Tibial artery (tissue), 4 donors: ENCODE results near the gene ABCB4.

Experiments
- DNase-seq, 2 donors: peaks; one replicate each; pipeline ENCODE4 v3.0.0-alpha.2; 2019
- H3K27ac ChIP-seq, 2 donors: fragments of 200-600 bp; sonication (generic) in 1 of 2; 1 replicate in 1 of 2; 2 replicates in 1 of 2; pipeline ENCODE4 v1.5.1; 2018 to 2019; ENCODE audit warnings: mild to moderate bottlenecking in 1 of 2
- H3K27me3 ChIP-seq, 2 donors: fragments of 200-600 bp; sonication (generic) in 1 of 2; one replicate each; pipeline versions ENCODE4 v1.5.1 to v1.6.0; 2016 to 2019
- H3K36me3 ChIP-seq, 3 donors: fragments of 200-600 bp; sonication (generic) in 2 of 3; one replicate each; pipeline ENCODE4 v1.5.1; 2016 to 2019; ENCODE audit warnings: mild to moderate bottlenecking in 2 of 3
- H3K4me1 ChIP-seq, 4 donors: fragments of 200-600 bp; sonication (generic) in 2 of 4; 1 replicate in 3 of 4; 2 replicates in 1 of 4; pipeline ENCODE4 v1.5.1; 2016 to 2019
- H3K4me3 ChIP-seq, 2 donors: fragments of 200-600 bp; sonication (generic) in 1 of 2; 1 replicate in 1 of 2; 2 replicates in 1 of 2; pipeline ENCODE4 v1.5.1; 2018 to 2019; ENCODE audit warnings: mild to moderate bottlenecking in 2 of 2
- H3K9me3 ChIP-seq, 3 donors: fragments of 200-600 bp; sonication (generic) in 1 of 3; one replicate each; pipeline ENCODE4 v1.5.1; 2016 to 2019
- CTCF ChIP-seq, 2 experiments: fragments of 200-600 bp in 1 of 2; fragments of 450-650 bp in 1 of 2; IDR thresholded peaks; one replicate each; pipeline ENCODE4 v1.5.1; 2017 to 2019; ENCODE audit warnings: antibody characterized with exemption in 2 of 2, mild to moderate bottlenecking in 1 of 2, moderate library complexity in 1 of 2
- intact Hi-C: fragments of 100-400 bp; cut with DNase I; formaldehyde crosslinking; loops from one replicate; pipeline ENCODE4 v1.15.0; 2023; ENCODE audit warnings: low total_unique reads

ABCB4 gene

GRCh38 chr7:87505557-87506245 lies 30.2 kb upstream of the ABCB4 start:
- no peak for TF ChIP-seq CTCF (IDR thresholded peaks at IDR 0.05)
- Histone ChIP-seq H3K4me3 (no peak overlapping the region), H3K27ac (no peak overlapping the region), H3K4me1 (no peaks in the 10 kb centered on the region), H3K9me3 (no peaks in the 10 kb centered on the region), H3K36me3 (no peaks in the 10 kb centered on the region), H3K27me3 (no peaks in the 10 kb centered on the region)
- DNase-seq, result no peak
- intact Hi-C loops, result no loop called here

GRCh38 chr7:87505122-87505521 lies 29.6 kb upstream of the ABCB4 start:
- TF ChIP-seq CTCF (IDR thresholded peaks at IDR 0.05), result no peak
- intact Hi-C loops, result no loop called here
- no peaks in the 10 kb centered on the region for H3K4me1 ChIP-seq
- no peak overlapping the region for H3K4me3 ChIP-seq
- no peaks in the 10 kb centered on the region for H3K27me3 ChIP-seq
- DNase-seq, result no peak
- no peaks in the 10 kb centered on the region for H3K36me3 ChIP-seq
- no peaks in the 10 kb centered on the region for H3K9me3 ChIP-seq
- no peak overlapping the region for H3K27ac ChIP-seq

GRCh38 chr7:87499494-87499893 lies 24.0 kb upstream of the ABCB4 start:
- Histone ChIP-seq H3K27me3 (no peaks in the 10 kb centered on the region), H3K4me3 (no peak overlapping the region), H3K36me3 (no peaks in the 10 kb centered on the region), H3K4me1 (no peaks in the 10 kb centered on the region), H3K27ac (no peak overlapping the region), H3K9me3 (no peaks in the 10 kb centered on the region)
- DNase-seq, result no peak
- no peak for TF ChIP-seq CTCF (IDR thresholded peaks at IDR 0.05)
- intact Hi-C loops, result no loop called here

- intact Hi-C loops, result no loop called here
- no peak overlapping the region for H3K4me3 ChIP-seq
- no peak for DNase-seq
- no peak overlapping the region for H3K27ac ChIP-seq
- no peaks in the 10 kb centered on the region for H3K9me3 ChIP-seq
- no peaks in the 10 kb centered on the region for H3K27me3 ChIP-seq
- no peak for TF ChIP-seq CTCF (IDR thresholded peaks at IDR 0.05)
- H3K36me3 ChIP-seq, result no peaks in the 10 kb centered on the region
- H3K4me1 ChIP-seq, result no peaks in the 10 kb centered on the region
Measured at GRCh38 chr7:87498893-87499292, 23.4 kb upstream of the ABCB4 start.

GRCh38 chr7:87497482-87497881 lies 22.0 kb upstream of the ABCB4 start:
- TF ChIP-seq CTCF (IDR thresholded peaks at IDR 0.05), result no peak
- no peak overlapping the region for H3K4me3 ChIP-seq
- no peaks in the 10 kb centered on the region for H3K9me3 ChIP-seq
- H3K27me3 ChIP-seq, result no peaks in the 10 kb centered on the region
- H3K27ac ChIP-seq, result no peak overlapping the region
- no peaks in the 10 kb centered on the region for H3K4me1 ChIP-seq
- intact Hi-C loops, result no loop called here
- DNase-seq, result no peak
- H3K36me3 ChIP-seq, result no peaks in the 10 kb centered on the region

- DNase-seq, result no peak
- no peak overlapping the region for H3K4me3 ChIP-seq
Measured at GRCh38 chr7:87495366-87495765, 19.9 kb upstream of the ABCB4 start.

More at GRCh38 chr7:87495366-87495765, 19.9 kb upstream of the ABCB4 start:
- TF ChIP-seq CTCF (IDR thresholded peaks at IDR 0.05), result no peak
- no peak overlapping the region for H3K27ac ChIP-seq
- no peaks in the 10 kb centered on the region for H3K36me3 ChIP-seq
- intact Hi-C loops, result no loop called here
- H3K27me3 ChIP-seq, result no peaks in the 10 kb centered on the region
- no peaks in the 10 kb centered on the region for H3K4me1 ChIP-seq
- H3K9me3 ChIP-seq, result no peaks in the 10 kb centered on the region
